ENCODE data around the gene ARHGAP15. TPM values are rescaled to one million over a fixed set of nuclear protein-coding genes. Genes with fewer than 3 reads are reported as not detected.

The ARHGAP15 gene
- total RNA-seq, 1 donor from 2014 or later, result 18.5 TPM

DNA sequence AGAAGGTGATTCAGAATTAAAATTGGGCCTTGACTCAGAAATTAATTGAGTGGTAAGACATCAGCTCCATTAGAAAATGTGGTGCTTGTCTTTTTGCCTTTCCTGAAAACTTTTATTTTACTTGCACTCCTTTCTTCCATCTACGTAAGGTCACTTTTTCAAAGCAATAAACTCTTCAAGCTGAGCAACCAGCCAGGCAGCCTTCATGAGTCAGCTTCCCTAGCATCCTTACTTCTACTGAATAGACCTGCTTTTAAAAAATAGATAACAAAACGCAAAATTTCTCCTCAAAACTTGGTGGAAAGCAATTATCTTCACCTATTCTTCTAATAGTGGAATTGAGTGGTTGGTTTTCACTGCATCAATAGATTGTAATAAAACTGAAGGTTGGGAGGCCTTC, 504.2 kb downstream of the ARHGAP15 start:
- TF ChIP-seq, protein P1, sequence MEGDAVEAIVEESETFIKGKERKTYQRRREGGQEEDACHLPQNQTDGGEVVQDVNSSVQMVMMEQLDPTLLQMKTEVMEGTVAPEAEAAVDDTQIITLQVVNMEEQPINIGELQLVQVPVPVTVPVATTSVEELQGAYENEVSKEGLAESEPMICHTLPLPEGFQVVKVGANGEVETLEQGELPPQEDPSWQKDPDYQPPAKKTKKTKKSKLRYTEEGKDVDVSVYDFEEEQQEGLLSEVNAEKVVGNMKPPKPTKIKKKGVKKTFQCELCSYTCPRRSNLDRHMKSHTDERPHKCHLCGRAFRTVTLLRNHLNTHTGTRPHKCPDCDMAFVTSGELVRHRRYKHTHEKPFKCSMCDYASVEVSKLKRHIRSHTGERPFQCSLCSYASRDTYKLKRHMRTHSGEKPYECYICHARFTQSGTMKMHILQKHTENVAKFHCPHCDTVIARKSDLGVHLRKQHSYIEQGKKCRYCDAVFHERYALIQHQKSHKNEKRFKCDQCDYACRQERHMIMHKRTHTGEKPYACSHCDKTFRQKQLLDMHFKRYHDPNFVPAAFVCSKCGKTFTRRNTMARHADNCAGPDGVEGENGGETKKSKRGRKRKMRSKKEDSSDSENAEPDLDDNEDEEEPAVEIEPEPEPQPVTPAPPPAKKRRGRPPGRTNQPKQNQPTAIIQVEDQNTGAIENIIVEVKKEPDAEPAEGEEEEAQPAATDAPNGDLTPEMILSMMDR (IDR thresholded peaks at IDR 0.05), result no peak
- Histone ChIP-seq H3K27ac (no peak overlapping the region), H3K4me3 (no peak overlapping the region), H3K9me3 (peaks cover 6% of the 10 kb centered on the region), H3K36me3 (no peaks in the 10 kb centered on the region), H3K27me3 (ENCODE audit: low read depth) (no peaks in the 10 kb centered on the region), H3K4me1 (no peaks in the 10 kb centered on the region)
- DNase-seq (no peak), ATAC-seq (no peak)
- intact Hi-C loops (cut with DNase I), result no loop called here

DNA sequence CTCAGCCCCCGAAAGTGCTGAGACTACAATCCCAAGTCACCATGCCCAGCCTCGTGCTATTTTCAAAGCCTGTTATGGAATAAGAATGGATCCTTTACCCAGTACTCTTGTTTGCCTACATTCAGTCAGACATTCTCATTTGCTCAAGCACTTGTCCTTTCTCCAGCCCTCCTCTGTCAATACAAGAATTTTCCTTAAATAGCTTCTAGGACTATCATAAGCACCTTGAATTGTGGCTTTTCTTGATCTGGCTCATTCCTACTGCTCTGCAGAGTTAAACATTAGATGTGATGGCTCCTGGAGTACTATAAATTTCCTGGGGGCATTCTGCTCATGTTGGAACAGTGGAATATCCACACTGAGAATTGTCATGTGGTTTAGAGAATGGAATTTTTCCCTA, 506.1 kb downstream of the ARHGAP15 start:
- TF ChIP-seq, protein P1 (IDR thresholded peaks at IDR 0.05), result no peak
- Histone ChIP-seq H3K27me3 (ENCODE audit: low read depth) (no peaks in the 10 kb centered on the region), H3K4me3 (no peak overlapping the region), H3K4me1 (no peaks in the 10 kb centered on the region), H3K36me3 (no peaks in the 10 kb centered on the region), H3K27ac (no peak overlapping the region), H3K9me3 (peaks cover 6% of the 10 kb centered on the region)
- ATAC-seq, result peak; percentile 78 to 80
- no peak for DNase-seq
- intact Hi-C loops (cut with DNase I), result no loop called here

DNA sequence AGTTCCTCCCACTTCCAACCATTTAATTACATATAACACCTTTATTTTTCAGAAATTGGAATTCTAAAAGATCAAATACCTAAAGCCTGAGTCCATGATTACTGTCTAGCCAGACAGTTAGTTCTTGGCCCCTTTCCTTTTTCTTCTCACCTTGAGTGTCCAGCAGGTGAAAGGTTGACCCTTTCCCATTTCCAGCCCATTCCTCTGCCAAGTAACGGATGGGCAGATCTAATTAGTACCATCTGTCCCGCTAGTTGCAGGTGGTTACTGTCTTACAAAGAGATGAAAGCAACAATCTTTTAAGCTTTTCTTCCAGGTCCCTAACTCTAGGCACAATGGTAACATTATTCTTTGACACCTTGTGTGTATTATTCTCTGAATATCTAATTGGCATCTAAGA, 506.7 kb downstream of the ARHGAP15 start:
- no peaks in the 10 kb centered on the region for H3K27me3 ChIP-seq (ENCODE audit: low read depth)
- H3K36me3 ChIP-seq, result no peaks in the 10 kb centered on the region
- TF ChIP-seq, protein P1 (IDR thresholded peaks at IDR 0.05), result no peak
- intact Hi-C loops (cut with DNase I), result no loop called here
- H3K27ac ChIP-seq, result no peak overlapping the region
- no peaks in the 10 kb centered on the region for H3K4me1 ChIP-seq
- DNase-seq, result no peak
- ATAC-seq, result no peak
- peaks cover 6% of the 10 kb centered on the region for H3K9me3 ChIP-seq
- no peak overlapping the region for H3K4me3 ChIP-seq

DNA sequence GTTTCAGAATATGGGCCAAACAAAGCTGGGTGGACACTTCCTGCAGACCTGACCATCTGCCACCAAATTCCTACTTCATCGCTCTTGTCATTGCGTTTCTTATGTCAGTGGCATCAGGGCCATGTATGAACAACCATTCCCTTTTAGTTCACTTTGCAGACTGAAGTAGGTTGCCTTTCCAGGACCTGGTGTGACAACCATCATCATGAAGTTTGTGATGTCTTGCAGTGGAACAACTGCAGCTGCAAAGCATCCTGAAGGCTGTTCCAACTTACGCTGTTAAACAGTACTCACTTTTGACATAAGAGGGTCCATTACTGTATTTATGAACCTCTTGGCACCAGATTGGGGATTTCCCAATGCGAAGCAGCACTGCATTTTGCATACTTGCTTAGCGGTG, 511.6 kb downstream of the ARHGAP15 start:
- H3K9me3 ChIP-seq, result peaks cover 6% of the 10 kb centered on the region
- ATAC-seq, result no peak
- TF ChIP-seq, protein P1 (IDR thresholded peaks at IDR 0.05), result no peak
- H3K27ac ChIP-seq, result no peak overlapping the region
- no peaks in the 10 kb centered on the region for H3K4me1 ChIP-seq
- DNase-seq, result no peak
- intact Hi-C loops (cut with DNase I), result no loop called here
- no peaks in the 10 kb centered on the region for H3K36me3 ChIP-seq
- H3K27me3 ChIP-seq (ENCODE audit: low read depth), result no peaks in the 10 kb centered on the region
- no peak overlapping the region for H3K4me3 ChIP-seq

DNA sequence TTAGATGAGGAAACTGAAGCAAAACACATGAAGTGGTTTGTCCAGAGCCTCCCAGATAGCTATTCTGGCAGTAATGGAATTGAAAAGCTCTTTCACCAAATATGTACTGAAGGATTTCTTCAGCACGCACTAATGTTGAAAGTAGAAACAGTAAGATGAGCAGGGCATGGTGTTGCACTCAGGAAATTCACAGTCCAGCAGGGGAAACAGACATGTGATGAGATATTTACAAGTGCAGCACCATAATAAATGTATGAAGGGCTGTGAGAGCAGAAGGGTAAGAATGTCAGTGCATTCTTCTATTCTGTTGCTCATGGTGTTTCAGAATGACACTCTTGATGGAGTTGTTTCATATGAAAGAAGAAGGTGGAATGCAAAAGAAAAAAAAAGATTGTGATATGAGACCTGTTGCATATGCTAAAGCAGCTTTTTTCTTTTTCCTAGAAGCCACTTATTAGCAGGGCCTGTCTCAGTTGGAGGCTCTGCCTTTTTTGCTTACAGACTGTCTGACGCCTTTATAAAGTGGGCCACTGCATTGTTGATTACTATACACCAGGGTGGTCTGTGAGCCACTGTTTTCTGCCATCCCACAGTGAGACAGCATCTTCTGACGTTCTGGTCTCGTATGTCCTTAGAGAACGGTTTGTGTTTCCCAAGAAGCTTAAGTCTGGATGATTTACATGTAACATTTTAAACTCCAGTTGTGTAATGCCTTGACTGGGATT, 516.9 kb downstream of the ARHGAP15 start:
- Histone ChIP-seq H3K27me3 (ENCODE audit: low read depth) (no peaks in the 10 kb centered on the region), H3K4me1 (no peaks in the 10 kb centered on the region), H3K27ac (no peak overlapping the region), H3K36me3 (no peaks in the 10 kb centered on the region), H3K9me3 (no peaks in the 10 kb centered on the region), H3K4me3 (no peak overlapping the region)
- DNase-seq (no peak), ATAC-seq (no peak)
- intact Hi-C loops (cut with DNase I), result no loop called here
- TF ChIP-seq, protein P1 (IDR thresholded peaks at IDR 0.05), result no peak

All from lower lobe of right lung (tissue), 2 donors.